Smooth muscle cell (in vitro differentiated cells): ENCODE results near the gene NR6A1. TPM values are rescaled to one million over a fixed set of nuclear protein-coding genes. Genes with fewer than 3 reads are reported as not detected.

Experiments used
- DNase-seq: peaks from one replicate; lab custom pipeline; 2025; ENCODE audit not compliant: unreplicated experiment; lab: John Stamatoyannopoulos, UW
- H2AFZ ChIP-seq: fragments of 200-600 bp; sonication (generic); 2 replicates; pipeline ENCODE4 v1.6.0; 2016; ENCODE audit warnings: antibody characterized with exemption, low read depth, mild to moderate bottlenecking
- H3F3A ChIP-seq: fragments of 200-600 bp; sonication (generic); 2 replicates; pipeline ENCODE4 v1.6.0; 2017; ENCODE audit warnings: antibody characterized with exemption, low read depth
- H3K27ac ChIP-seq: fragments of 200-600 bp; sonication (generic); 2 replicates; pipeline ENCODE4 v1.5.1; 2016; ENCODE audit warnings: low read depth, mild to moderate bottlenecking
- H3K27me3 ChIP-seq: fragments of 200-600 bp; sonication (generic); 2 replicates; pipeline ENCODE4 v1.6.1; 2016; ENCODE audit warnings: low read depth, mild to moderate bottlenecking
- H3K36me3 ChIP-seq: fragments of 200-600 bp; sonication (generic); 2 replicates; pipeline ENCODE4 v1.5.1; 2016; ENCODE audit warnings: low read depth
- H3K4me1 ChIP-seq: fragments of 200-600 bp; sonication (generic); 2 replicates; pipeline ENCODE4 v1.5.1; 2016; ENCODE audit warnings: low read depth
- H3K4me2 ChIP-seq: fragments of 200-600 bp; sonication (generic); 2 replicates; pipeline ENCODE4 v1.6.0; 2016; ENCODE audit warnings: mild to moderate bottlenecking
- H3K4me3 ChIP-seq: fragments of 200-600 bp; sonication (generic); 2 replicates; pipeline ENCODE4 v1.5.1; 2016; ENCODE audit warnings: mild to moderate bottlenecking
- H3K79me2 ChIP-seq: fragments of 200-600 bp; sonication (generic); 2 replicates; pipeline ENCODE4 v1.6.0; 2016; ENCODE audit warnings: low read depth, mild to moderate bottlenecking
- H3K9ac ChIP-seq: fragments of 200-600 bp; sonication (generic); 2 replicates; pipeline ENCODE4 v1.6.0; 2016; ENCODE audit warnings: low read depth
- H3K9me3 ChIP-seq: fragments of 200-600 bp; sonication (generic); replicated peaks from 2 replicates; pipeline ENCODE4 v1.5.1; 2016; ENCODE audit warnings: low read depth
- H4K20me1 ChIP-seq: fragments of 200-600 bp; sonication (generic); 2 replicates; pipeline ENCODE4 v1.6.0; 2016; ENCODE audit warnings: low read depth
- CTCF ChIP-seq: fragments of 200-600 bp; sonication (generic); IDR thresholded peaks from 2 replicates; pipeline ENCODE4 v1.5.1; 2017; ENCODE audit warnings: borderline replicate concordance, mild to moderate bottlenecking, antibody characterized with exemption; ENCODE audit not compliant: insufficient read depth, poor library complexity, severe bottlenecking
- WGBS: methylation state at CpG from one replicate; pipeline ENCODE4 v1.1.7; 2016; ENCODE audit warnings: low lambda C conversion rate; 5-methylcytosine and 5-hydroxymethylcytosine counted together
- polyA plus RNA-seq: library from polyadenylated mRNA; unstranded; fragments of >200 nt; fragmentation: Nextera tagmentation; extraction: Ambion mirVana; gene quantifications from 2 replicates; pipeline ENCODE4 v1.2.1, GENCODE V29; 2016
- total RNA-seq: library from RNA; depleted of rRNA; stranded (reverse); fragments of >200 nt; gene quantifications from 2 replicates; pipeline ENCODE4 v1.2.3, GENCODE V29; 2014

Gene NR6A1
- total and polyA plus RNA-seq, 2 experiments from 2014 or later = 0.17 to 0.31 TPM

- 87% methylated on average over 13 of the region's 14 CpGs for WGBS
- Histone ChIP-seq H3K4me2 (no peak overlapping the region), H3K9ac (no peak overlapping the region), H3F3A (no peaks in the 10 kb centered on the region), H3K27ac (no peak overlapping the region), H2AFZ (no peak overlapping the region), H4K20me1 (no peaks in the 10 kb centered on the region), H3K79me2 (no peaks in the 10 kb centered on the region), H3K9me3 (no peaks in the 10 kb centered on the region), H3K4me1 (peaks cover 12% of the 10 kb centered on the region), H3K4me3 (no peak overlapping the region), H3K36me3 (no peaks in the 10 kb centered on the region), H3K27me3 (peaks cover 6% of the 10 kb centered on the region)
- DNase-seq = no peak
- TF ChIP-seq CTCF = no peak
Observed at GRCh38 chr9:124475868-124476690, 295.0 kb downstream of the NR6A1 start.

GRCh38 chr9:124475158-124475867, 295.8 kb downstream of the NR6A1 start:
- no peak overlapping the region for H2AFZ ChIP-seq
- no peaks in the 10 kb centered on the region for H3K9me3 ChIP-seq
- no peak overlapping the region for H3K4me2 ChIP-seq
- H3K9ac ChIP-seq = no peak overlapping the region
- peaks cover 6% of the 10 kb centered on the region for H3K27me3 ChIP-seq
- TF ChIP-seq CTCF = no peak
- no peaks in the 10 kb centered on the region for H4K20me1 ChIP-seq
- H3K4me3 ChIP-seq = no peak overlapping the region
- H3K36me3 ChIP-seq = no peaks in the 10 kb centered on the region
- H3K27ac ChIP-seq = no peak overlapping the region
- H3K79me2 ChIP-seq = no peaks in the 10 kb centered on the region
- H3F3A ChIP-seq = no peaks in the 10 kb centered on the region
- DNase-seq = no peak
- 78% methylated on average over 19 of the region's 21 CpGs for WGBS
- H3K4me1 ChIP-seq = peaks cover 12% of the 10 kb centered on the region

- Histone ChIP-seq H3K27me3 (peaks cover 6% of the 10 kb centered on the region), H3K9me3 (no peaks in the 10 kb centered on the region), H3K27ac (no peak overlapping the region), H3K4me3 (no peak overlapping the region), H3K79me2 (no peaks in the 10 kb centered on the region), H3F3A (no peaks in the 10 kb centered on the region), H3K36me3 (no peaks in the 10 kb centered on the region), H2AFZ (no peak overlapping the region), H3K4me2 (no peak overlapping the region), H3K4me1 (peaks cover 12% of the 10 kb centered on the region), H3K9ac (no peak overlapping the region), H4K20me1 (no peaks in the 10 kb centered on the region)
- no peak for DNase-seq
- no peak for TF ChIP-seq CTCF
- 83% methylated on average over 4 of the region's 4 CpGs for WGBS
Observed at GRCh38 chr9:124474151-124474550, 297.0 kb downstream of the NR6A1 start.
